ENCODE data around the gene FAM171A1.

DNA sequence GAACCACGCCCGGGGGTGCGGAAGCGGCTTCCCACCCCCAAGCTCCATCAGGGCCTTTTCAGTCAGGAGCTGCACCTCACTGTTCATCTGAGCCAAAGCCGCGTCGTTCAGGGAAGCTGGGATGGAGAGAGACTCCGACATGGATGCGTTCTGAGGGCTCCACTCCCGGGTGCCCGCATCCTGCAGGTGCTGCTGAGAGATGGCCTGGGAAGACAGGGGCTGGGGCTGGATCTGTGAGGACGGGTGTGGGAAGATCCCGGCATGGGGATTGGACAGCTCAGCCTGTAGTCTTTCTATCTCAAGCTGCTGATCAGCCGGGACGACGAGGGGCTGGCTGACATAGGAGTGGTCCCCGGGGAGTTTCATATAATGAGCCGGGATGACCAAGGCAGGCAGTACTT, 157.6 kb downstream of the FAM171A1 start:
- TF ChIP-seq E2F1 (CRISPR knock-in tag; IDR thresholded peaks at IDR 0.05) (no peak), CCAR2 (optimal IDR thresholded peaks at IDR 0.05; ENCODE audit: low read depth, low read length) (no peak), JARID2 (CRISPR knock-in tag; IDR thresholded peaks at IDR 0.05; ENCODE audit: insufficient replicate concordance) (no peak), RXRA (CRISPR knock-in tag; IDR thresholded peaks at IDR 0.05) (no peak), NFIC (IDR thresholded peaks at IDR 0.05; ENCODE audit: low read length) (no peak), CTCF (CRISPR knock-in tag; IDR thresholded peaks at IDR 0.05) (no peak), FOXJ3 (CRISPR knock-in tag; IDR thresholded peaks at IDR 0.05; ENCODE audit: borderline replicate concordance) (no peak), ZNF281 (CRISPR knock-in tag; IDR thresholded peaks at IDR 0.05; ENCODE audit: borderline replicate concordance) (no peak), POLR2AphosphoS2 (IDR thresholded peaks at IDR 0.05; ENCODE audit: low read depth, low read length) (no peak), ZNF224 (CRISPR knock-in tag; IDR thresholded peaks at IDR 0.05) (no peak)
- TF ChIP-seq, protein P1, sequence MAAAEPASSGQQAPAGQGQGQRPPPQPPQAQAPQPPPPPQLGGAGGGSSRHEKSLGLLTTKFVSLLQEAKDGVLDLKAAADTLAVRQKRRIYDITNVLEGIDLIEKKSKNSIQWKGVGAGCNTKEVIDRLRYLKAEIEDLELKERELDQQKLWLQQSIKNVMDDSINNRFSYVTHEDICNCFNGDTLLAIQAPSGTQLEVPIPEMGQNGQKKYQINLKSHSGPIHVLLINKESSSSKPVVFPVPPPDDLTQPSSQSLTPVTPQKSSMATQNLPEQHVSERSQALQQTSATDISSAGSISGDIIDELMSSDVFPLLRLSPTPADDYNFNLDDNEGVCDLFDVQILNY (CRISPR knock-in tag; conservative IDR thresholded peaks at IDR 0.05), result no peak
